GM12891 (cell line): Measurements from ENCODE around the gene OGDH.

Source experiments
- DNase-seq: peaks from one replicate; pipeline ENCODE4 v3.0.0; 2011; ENCODE audit warnings: low spot score; ENCODE audit not compliant: insufficient read length
- FAIRE-seq: peaks from 2 replicates; lab custom pipeline; 2011; peaks lifted over from hg19 to GRCh38; lab: Jason Lieb, UNC
- PAX5 ChIP-seq: IDR thresholded peaks from 2 replicates; pipeline ENCODE4 v1.6.1; 2011; ENCODE audit warnings: low read length, moderate library complexity, mild to moderate bottlenecking; ENCODE audit not compliant: insufficient read depth, severe bottlenecking
- POLR2A ChIP-seq: IDR thresholded peaks from 2 replicates; pipeline ENCODE4 v1.6.1; 2011; ENCODE audit warnings: low read depth, low read length, control low read depth
- POLR2AphosphoS5 ChIP-seq: IDR thresholded peaks from 2 replicates; pipeline ENCODE4 v1.6.1; 2011; ENCODE audit warnings: low read depth, low read length, control low read depth
- POU2F2 ChIP-seq: IDR thresholded peaks from 2 replicates; pipeline ENCODE4 v1.6.1; 2011; ENCODE audit warnings: low read depth, mild to moderate bottlenecking, control low read depth, low read length, moderate library complexity
- SPI1 ChIP-seq: IDR thresholded peaks from 2 replicates; pipeline ENCODE4 v1.6.1; 2011; ENCODE audit warnings: low read depth, low read length, control low read depth
- TAF1 ChIP-seq: IDR thresholded peaks from 2 replicates; pipeline ENCODE4 v1.6.1; 2011; ENCODE audit warnings: low read depth, low read length, control low read depth

The OGDH gene

DNA sequence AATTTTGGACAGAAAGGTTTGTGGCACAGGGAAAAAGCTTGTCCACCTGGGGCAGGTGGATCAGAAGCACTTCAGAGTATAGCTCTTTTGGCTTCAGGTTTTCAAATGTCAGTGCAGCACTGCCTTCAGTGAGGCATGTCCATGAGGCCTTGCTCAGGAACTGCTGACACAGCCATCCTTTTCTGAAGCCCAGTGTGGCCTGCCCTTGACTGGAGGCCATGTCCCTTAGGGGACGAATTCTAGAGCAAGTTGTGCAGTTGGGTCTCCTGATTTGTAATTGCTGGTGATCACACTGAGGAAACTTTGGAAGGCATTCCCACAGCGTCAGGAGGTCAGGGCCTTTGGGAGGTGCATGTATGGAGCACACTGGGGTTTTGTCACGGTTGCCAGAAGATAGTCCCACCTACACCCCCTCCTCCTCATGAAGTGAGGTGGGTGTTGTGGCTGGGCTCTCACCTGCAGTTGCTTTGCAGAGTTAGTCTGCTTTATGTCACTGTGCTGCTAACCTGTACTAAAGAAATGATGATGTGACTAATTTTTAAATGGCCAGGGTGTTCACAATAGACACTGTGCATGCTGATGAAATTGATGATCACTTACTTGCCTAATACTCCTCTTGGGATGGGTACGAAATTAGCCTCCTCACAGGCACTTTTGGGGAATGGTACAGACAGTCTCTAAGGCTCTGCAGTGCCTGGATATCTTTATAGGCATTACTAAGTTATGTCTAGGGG, 41.7 kb downstream of the OGDH start:
- TF ChIP-seq PAX5 (no peak), TAF1 (no peak), POLR2AphosphoS5 (no peak), POU2F2 (no peak), POLR2A (no peak), SPI1 (no peak)
- DNase-seq (no peak), FAIRE-seq (no peak)

DNA sequence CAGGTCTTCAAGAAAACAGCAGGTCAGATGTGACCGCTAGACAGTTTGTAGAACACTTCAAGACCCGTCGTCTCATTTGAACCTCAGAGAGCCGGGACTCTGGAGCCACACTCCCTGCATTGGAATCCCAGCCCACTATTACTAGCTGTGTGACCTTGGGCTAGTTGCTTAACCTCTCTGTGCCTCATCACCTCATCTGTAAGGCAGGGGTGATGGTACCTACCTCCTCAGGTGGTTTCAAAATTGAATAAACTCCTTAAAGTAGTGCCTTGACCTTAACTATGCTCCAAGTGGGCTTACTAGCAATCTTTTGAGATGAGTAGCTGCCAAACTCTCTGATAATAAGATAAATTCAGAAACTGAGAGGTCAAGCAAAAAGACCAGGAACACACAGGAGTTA, 43.8 kb downstream of the OGDH start:
- FAIRE-seq, result no peak
- no peak for TF ChIP-seq POU2F2
- no peak for TF ChIP-seq POLR2AphosphoS5
- no peak for TF ChIP-seq TAF1
- TF ChIP-seq SPI1, result no peak
- TF ChIP-seq POLR2A, result no peak
- no peak for DNase-seq

DNA sequence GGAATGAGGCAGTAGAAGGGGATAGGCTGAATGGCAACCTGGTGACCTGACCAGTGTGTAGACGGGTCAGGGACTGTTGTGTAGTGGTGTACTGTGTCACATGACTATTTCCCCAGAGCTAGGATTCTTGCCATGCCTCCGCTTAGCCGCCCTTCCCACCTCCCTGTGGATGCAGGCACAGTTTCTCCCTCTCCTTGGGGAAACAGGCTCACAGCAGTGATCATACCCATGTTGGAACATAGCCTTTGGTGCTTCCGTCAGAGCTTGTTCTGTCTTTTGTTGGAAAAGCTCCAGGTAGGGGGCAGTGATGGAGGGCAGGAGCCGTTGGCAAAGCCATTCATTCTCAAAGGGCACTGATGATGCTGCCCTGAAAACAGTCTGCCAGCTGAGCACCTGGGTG, 44.3 kb downstream of the OGDH start:
- DNase-seq (no peak), FAIRE-seq (no peak)
- TF ChIP-seq TAF1 (no peak), POU2F2 (no peak), SPI1 (no peak), POLR2A (no peak), PAX5 (no peak)

DNA sequence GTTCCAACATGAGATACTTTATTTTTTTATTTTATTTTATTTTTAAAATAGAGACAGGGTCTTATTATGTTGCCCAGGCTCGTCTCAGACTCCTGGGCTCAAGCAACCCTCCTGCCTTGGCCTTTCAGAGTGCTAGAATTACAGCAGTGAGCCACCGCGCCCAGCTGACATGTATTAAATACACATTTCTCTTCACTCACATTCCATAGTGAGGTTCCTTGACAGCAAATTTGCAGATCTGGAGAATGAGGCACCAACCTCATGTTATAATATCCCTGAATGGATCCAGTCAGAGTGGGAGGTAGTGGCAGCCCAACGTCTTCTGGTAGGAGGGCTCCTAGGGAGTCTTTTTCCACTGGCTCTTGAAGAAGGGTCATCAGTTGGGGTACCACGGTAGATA, 46.1 kb downstream of the OGDH start:
- no peak for FAIRE-seq
- TF ChIP-seq PAX5, result no peak
- TF ChIP-seq TAF1, result no peak
- no peak for TF ChIP-seq POLR2AphosphoS5
- TF ChIP-seq POU2F2, result no peak
- TF ChIP-seq POLR2A, result no peak
- no peak for DNase-seq

DNA sequence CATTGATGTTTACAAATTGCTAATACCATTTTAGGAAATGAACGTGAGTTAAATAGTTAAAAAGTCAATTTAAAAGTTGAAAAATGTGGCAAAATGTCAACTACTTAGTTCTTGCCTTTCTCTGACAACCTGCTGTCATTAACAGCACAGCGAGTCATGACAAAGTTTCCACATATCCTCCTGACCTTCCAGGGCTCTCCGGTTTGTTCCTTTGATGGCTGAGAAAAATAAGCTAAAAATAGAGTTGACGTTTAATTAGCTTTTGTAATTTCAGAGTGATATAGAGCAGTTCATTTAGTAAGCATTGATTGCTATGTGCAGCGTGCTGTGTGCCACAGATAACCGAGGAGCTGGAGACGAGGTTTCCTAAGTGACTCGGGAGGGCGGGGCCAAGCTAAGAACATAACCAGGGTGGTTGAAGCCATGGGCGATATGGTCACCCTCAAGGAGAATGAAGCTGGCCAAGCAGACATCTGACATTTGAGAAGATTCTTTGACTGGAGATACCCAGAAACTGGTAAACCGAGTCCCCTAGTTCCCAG, 47.9 kb downstream of the OGDH start:
- TF ChIP-seq SPI1 (no peak), POLR2AphosphoS5 (no peak), PAX5 (no peak), POLR2A (no peak), TAF1 (no peak), POU2F2 (no peak)
- FAIRE-seq, result no peak
- DNase-seq, result no peak

DNA sequence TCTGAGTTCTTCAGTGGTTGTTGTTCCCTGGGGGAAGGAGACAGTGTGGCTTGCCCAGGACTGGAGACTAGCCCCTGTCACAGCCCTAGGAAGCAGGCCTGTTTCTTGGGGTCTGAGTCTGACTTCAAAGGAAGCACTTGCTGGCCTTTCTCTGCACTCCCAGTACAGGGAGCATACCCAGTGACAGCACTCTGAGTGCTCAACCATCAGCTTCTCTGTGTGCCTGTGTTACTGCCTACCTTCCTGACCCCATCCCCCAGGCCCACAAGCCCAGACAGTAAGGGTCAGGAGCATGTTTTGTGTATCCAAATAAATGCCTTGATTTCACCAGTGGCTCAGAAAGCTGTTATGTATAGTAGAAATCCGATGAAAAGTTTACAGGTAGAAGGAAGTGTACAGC, 48.9 kb downstream of the OGDH start:
- TF ChIP-seq TAF1 (no peak), PAX5 (no peak), SPI1 (no peak), POU2F2 (no peak), POLR2AphosphoS5 (no peak), POLR2A (no peak)
- FAIRE-seq, result no peak
- DNase-seq, result no peak

DNA sequence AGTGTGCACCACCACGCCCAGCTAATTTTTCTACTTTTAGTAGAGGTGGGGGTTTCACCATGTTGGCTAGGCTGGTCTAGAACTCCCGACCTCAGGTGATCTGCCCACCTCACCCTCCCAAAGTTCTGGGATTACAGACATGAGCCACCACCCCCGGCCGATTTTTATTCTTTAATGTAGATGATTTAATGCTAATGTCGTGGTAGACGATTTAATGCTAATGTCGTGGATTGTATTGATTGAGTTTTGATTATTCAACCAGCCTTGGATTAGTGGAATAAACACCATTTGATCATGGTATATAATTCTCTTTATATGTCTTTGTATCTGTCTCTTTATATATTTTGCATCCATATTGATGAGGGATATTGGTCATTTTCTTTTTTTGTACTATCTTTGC, 52.6 kb downstream of the OGDH start:
- DNase-seq (no peak), FAIRE-seq (no peak)
- TF ChIP-seq SPI1 (no peak), PAX5 (no peak), POLR2AphosphoS5 (no peak), TAF1 (no peak), POLR2A (no peak), POU2F2 (no peak)

DNA sequence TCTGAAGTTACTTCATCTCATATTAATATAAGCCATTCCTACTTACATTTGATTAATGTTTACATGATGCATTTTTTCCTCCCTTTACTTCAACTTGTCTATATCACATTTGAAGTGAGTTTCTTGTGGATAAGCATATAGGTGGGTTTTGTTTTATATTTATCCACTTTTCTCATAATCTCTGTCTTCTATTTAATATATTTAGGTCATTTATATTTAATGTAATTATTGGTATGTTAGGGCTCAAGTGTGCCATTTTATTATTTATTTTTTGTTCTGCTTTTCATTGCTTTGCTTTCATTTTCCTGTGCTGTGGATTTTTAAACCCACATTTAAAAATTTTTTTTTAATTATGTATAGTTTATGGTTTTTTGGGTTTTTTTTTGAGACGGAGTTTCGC, 54.8 kb downstream of the OGDH start:
- no peak for FAIRE-seq

DNA sequence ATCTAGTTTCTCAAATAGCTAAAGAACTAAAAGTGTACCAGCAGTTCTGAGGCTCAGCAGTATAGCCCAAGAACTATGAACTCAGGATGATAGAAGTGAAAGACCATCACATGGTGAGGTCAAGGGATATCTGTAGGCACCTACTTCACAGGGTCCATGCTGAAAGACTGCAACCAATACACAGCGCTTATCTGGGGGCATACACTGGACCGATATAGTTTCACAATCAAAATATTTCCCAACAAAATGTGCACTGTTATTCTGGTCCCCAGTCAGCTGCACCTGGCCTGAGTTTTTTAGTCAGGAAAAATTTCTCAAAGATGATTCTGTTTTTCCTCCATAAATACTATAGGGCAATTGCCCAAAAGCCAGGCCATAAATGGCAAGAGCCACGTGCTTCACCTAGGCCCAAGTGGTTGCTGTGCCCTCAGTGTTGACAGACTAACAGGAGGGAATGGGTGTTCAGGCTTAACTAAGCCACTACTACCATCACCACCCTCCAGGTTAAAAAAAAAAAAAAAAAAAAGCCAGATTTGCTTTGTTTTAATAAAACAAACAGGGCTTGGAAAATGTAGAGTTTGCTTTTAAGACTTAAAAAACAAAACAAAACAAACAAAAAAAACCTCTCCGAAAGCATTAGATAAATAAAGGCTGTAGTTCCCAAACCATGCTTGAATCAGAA, 58.5 kb downstream of the OGDH start:
- TF ChIP-seq PAX5, result no peak
- no peak for TF ChIP-seq POLR2A
- TF ChIP-seq POLR2AphosphoS5, result no peak
- TF ChIP-seq SPI1, result no peak
- no peak for TF ChIP-seq POU2F2
- TF ChIP-seq TAF1, result no peak
- no peak for FAIRE-seq
- DNase-seq, result no peak

More for the DNA sequence above, 54.8 kb downstream of the OGDH start:
- DNase-seq, result no peak
- TF ChIP-seq SPI1, result no peak
- TF ChIP-seq TAF1, result no peak
- TF ChIP-seq POU2F2, result no peak
- no peak for TF ChIP-seq POLR2AphosphoS5
- TF ChIP-seq PAX5, result no peak
- no peak for TF ChIP-seq POLR2A
